HG02610 (cell line): Measurements from ENCODE around the gene U2SURP.
"Not testable (repeated sequence)": the region's sequence is repeated elsewhere in the genome, so short reads cannot be mapped to it uniquely, and the experiment has no call there.

Experiments used
- ATAC-seq: cut with Tn5 transposase; IDR thresholded peaks from one replicate; pipeline ENCODE4 v1.9.1; 2021; ENCODE audit warnings: mild to moderate bottlenecking, moderate library complexity; ENCODE audit not compliant: unreplicated experiment

Gene U2SURP

DNA sequence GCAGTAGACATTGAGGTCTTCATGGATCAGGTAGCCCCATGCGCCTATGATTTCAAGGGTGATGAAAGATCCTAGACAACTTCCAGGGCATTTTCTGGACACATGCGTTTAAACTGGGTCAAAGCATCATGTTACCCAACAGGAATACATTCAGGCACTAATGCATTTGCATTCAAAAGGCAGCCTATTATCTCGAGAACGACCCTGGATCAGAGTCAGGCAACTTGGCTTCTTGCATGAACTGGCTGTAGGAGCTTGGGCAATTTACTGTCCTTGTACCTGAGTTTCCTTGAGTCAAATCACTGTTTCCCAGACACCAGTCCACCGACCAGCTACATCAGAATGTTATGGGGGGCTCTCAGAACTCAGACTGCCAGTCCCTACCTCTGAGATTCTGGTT, 66.7 kb downstream of the U2SURP start:
- no peak for ATAC-seq

- ATAC-seq: no peak
These were observed 69.7 kb downstream of the U2SURP start for GRCh38 chr3:143070977-143071551.

- no peak for ATAC-seq
These were observed 70.4 kb downstream of the U2SURP start for GRCh38 chr3:143071776-143072175.

GRCh38 chr3:143072298-143073020, 71.1 kb downstream of the U2SURP start:
- ATAC-seq: not testable (repeated sequence)

DNA sequence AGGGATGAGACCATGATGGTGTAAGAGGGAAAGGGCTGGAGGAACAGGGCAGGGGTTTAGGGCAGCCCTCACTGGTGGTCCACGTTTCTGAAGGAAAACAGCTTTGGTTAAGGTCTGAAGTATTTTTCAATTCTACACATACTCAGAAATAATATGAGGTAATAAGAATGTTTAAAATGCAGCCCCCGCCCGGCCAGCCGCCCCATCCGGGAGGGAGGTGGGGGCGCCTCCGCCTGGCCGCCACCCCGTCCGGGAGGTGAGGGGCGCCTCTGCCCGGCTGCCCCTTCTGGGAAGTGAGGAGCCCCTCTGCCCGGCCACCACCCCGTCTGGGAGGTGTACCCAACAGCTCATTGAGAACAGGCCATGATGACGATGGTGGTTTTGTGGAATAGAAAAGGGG, 72.2 kb downstream of the U2SURP start:
- ATAC-seq: not testable (repeated sequence)

GRCh38 chr3:143073983-143074382, 72.6 kb downstream of the U2SURP start:
- ATAC-seq: not testable (repeated sequence)

- ATAC-seq: no peak
These were observed 77.5 kb downstream of the U2SURP start for GRCh38 chr3:143078883-143079282.

DNA sequence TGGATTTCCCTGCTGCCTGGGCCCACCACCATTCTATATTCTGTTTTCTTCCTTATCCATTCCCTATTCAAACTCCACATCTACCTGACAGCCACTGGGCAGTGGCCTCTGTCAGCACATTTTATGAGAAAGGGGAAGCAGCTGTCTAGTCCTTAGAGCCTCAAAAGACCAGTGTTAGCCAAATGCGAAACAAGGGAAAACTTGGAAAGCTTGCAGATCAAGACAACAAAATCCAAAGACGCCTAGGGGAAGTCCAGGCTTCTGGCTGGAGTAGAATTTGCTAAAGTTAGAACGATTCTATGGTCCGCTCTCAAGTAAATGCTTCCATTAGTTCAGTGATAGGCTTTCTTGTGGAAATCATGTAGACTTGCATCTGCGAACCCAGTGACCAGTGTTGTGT, 78.8 kb downstream of the U2SURP start:
- ATAC-seq: no peak

GRCh38 chr3:143081365-143081764, 80.0 kb downstream of the U2SURP start:
- ATAC-seq: no peak

DNA sequence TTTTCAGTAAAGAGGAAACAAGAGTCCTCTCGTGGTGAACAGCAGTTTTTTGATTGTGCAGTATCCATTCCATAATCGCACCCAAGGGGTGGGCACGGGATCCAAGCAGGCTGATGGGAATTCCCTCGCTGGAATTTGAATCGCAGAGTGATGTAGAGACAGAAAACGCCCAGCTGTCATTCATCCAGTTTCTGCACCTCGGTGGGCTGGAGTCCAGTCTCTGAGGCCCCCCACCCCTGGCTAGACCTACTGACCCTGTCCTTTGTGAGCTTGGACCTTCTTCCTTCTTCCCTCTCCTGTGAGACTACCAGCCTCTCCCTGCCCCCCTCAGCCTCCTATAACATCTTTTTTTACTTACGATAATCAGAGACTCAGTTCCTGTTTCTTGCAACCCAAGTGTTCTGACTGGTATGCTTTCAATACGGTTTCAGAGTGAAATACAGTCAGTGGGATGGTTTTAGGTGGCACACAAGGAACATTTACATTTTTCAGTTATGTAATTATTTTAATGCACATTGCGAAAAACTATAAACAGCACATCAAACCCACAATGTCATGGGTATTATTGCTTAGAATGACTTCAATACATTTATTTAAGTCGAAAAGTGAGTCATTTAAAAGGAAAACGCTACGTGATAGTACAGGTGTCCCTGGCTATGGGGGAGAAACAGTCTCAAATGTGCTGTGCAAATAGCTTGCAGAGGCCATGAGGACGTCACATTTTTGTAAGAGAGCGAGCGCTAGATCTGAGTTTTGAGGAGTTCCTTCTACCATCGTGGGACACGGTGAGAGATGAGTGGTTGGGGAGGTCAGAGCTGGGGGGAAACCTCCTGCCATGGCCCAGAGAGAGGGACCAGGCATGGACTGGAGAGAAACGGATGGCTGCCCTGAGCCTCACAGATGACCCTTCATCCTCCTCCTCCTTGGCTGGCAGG, 80.7 kb downstream of the U2SURP start:
- peak; percentile 82 for ATAC-seq

- ATAC-seq: no peak
These were observed 82.4 kb downstream of the U2SURP start for GRCh38 chr3:143083781-143084180.

DNA sequence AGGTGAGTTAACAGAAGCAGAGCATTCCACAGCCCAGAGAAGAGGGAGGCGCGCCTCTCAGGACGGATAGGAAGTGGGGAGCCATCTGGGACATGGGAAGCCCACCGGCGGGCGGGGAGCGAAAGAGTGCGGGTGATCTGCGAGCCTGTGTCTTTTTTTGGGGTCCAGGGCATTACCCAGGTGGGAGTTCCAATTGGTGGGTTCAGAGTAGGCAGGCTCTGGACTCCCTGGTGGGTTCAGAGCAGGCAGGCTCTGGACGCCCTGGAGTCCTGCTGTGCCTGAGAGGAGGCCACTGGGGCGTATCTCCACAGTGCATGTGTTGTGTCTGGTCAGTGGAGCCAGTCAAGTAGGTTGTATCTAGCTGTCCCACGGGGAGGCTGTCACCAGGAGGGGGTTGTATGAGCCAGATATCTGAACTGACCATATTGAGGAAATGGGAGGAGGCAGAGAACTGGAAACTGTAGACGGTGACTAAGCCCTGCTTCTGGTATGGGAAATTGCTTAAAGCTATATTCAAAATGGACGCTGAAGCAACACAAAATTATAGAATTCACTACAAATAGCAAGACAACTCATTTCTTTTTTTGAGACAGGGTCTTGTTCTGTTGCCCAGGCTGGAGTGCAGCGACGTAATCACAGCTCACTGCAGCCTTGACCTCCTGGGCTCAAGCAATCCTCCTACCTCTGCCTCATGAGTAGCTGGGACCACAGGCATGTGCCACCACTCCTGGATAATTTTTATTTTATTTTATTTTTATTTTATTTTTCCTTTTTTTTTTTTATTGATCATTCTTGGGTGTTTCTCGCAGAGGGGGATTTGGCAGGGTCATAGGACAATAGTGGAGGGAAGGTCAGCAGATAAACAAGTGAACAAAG, 83.7 kb downstream of the U2SURP start:
- peak; percentile 62 for ATAC-seq

DNA sequence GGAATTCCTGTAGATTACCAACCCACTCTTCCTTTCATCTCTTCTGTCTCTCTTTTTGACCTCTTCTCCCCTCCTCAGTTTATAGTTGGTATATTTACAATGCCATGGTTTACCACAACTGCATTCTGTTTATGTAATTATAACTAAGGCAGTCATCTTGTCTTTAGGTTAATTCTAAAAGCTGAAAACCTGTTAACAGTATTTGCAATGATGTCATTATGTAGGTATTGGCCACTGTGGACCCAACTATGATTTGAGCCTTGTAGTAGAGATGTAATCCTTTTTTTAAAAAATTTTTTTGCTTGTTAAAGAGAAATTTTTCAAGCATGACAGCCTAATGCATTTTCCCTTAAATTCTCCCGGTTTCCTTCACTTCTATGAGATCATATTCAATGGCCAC, 87.5 kb downstream of the U2SURP start:
- no peak for ATAC-seq

- no peak for ATAC-seq
These were observed 88.6 kb downstream of the U2SURP start for GRCh38 chr3:143089965-143090364.

- ATAC-seq: no peak
These were observed 89.1 kb downstream of the U2SURP start for GRCh38 chr3:143090486-143090885.

GRCh38 chr3:143090976-143091837, 89.8 kb downstream of the U2SURP start:
- ATAC-seq: no peak

GRCh38 chr3:143092191-143092590, 90.8 kb downstream of the U2SURP start:
- no peak for ATAC-seq

DNA sequence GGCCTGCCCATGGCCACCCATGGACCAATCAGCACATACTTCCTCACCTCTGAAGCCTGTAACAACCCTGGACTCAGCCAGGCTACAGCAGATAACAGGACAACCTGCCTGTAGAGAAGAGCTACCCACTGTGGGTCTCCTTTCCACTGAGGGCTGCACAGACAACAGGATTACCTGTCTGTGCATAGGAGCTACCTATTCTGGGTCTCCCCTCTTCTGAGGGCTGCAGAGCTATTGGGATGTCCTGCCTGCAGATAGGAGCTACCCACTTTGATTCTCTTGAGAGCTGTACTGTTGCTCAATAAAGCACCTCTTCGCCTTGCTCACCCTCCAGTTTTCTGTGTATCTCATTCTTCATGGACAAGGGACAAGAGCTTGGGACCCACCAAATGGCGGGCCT, 94.4 kb downstream of the U2SURP start:
- ATAC-seq: no peak

DNA sequence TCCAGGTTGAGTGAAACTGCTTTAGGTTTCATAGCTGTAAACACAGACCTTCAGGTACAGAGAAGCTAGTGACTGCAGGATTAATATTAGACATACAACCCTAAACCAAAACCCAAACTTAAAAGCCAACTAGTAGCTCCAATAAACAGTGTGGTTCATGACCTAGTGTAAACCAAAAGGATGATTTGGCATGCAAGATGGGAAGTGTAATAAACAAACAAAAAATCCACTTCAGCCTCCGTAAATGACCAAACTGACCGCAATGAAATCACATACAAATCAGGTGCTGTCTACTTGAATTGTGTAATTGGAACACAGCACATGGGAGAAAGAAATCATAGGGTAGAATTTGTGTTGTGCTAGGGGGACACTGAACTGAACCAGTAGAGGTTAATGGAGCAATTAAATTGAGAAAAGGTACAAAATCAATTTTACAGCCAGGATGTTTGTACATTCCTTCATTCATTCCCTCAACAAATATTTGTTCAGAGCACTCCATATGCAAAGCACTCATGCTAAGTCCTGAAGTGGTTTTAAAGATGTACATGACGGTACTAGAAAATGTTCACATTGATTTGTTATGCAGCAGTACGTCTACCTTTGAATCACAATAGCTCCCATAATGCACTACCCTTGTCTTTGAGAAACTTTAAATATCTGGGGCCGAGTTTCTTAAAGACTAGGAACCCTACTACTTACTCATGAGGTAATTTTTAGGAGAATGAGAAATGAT, 96.8 kb downstream of the U2SURP start:
- ATAC-seq: no peak
